Naive thymus-derived CD4-positive, alpha-beta T cell (primary cell): Measurements from ENCODE around the gene DACH1. TPM values are rescaled to one million over a fixed set of nuclear protein-coding genes. Genes with fewer than 3 reads are reported as not detected.

Experiments
- ATAC-seq: fragments of 150-1000 bp; cut with Tn5 transposase; 2 replicates; pipeline ENCODE4 v1.10.0; 2021; ENCODE audit warnings: mild to moderate bottlenecking, moderate library complexity
- CTCF ChIA-PET: fragments of 350-600 bp; sonication (Branson Sonifier 250); formaldehyde crosslinking; loops from one replicate; lab custom pipeline; 2021; ENCODE audit warnings: antibody characterized with exemption; lab: Charles Lee
- POLR2A ChIA-PET: fragments of 350-600 bp; sonication (Branson Sonifier 250); formaldehyde crosslinking; loops from one replicate; lab custom pipeline; 2021; ENCODE audit warnings: antibody characterized with exemption, inconsistent platforms; lab: Charles Lee
- DNase-seq, 9 donors: peaks; one replicate each; pipeline versions ENCODE4 v3.0.0 to v3.0.0-alpha.2; 2020 to 2022; ENCODE audit warnings: mixed read lengths in 1 of 9
- H3K27ac ChIP-seq: one replicate; pipeline ENCODE4 v1.7.0; 2013; ENCODE audit warnings: mild to moderate bottlenecking, low read depth, low read length, moderate library complexity
- H3K27me3 ChIP-seq, 2 donors: one replicate each; pipeline ENCODE4 v1.7.0; 2013; ENCODE audit warnings: low read length in 2 of 2, mild to moderate bottlenecking in 2 of 2, moderate library complexity in 2 of 2; ENCODE audit not compliant: control insufficient read depth in 2 of 2, insufficient read depth in 2 of 2
- H3K36me3 ChIP-seq, 3 experiments: 1 replicate in 2 of 3; 2 replicates in 1 of 3; pipeline ENCODE4 v1.7.0; 2013; ENCODE audit warnings: low read length in 3 of 3, mild to moderate bottlenecking in 3 of 3, moderate library complexity in 1 of 3; ENCODE audit not compliant: insufficient read depth in 3 of 3, control insufficient read depth in 2 of 3
- H3K4me1 ChIP-seq, 2 donors: one replicate each; pipeline ENCODE4 v1.7.0; 2013; ENCODE audit warnings: low read length in 2 of 2, mild to moderate bottlenecking in 2 of 2, moderate library complexity in 1 of 2; ENCODE audit not compliant: control insufficient read depth in 2 of 2, insufficient read depth in 2 of 2
- H3K4me3 ChIP-seq: 2 replicates; pipeline ENCODE4 v1.7.0; 2013; ENCODE audit warnings: mild to moderate bottlenecking, low read length
- H3K9me3 ChIP-seq, 3 experiments: 1 replicate in 2 of 3; 2 replicates in 1 of 3; pipeline ENCODE4 v1.7.0; 2013; ENCODE audit warnings: low read length in 3 of 3; ENCODE audit not compliant: control insufficient read depth in 2 of 3
- H3K27ac Mint-ChIP-seq, 9 donors: one replicate each; pipeline ENCODE4 v1.8.0; 2020 to 2022; ENCODE audit warnings: mixed read lengths in 9 of 9, mild to moderate bottlenecking in 8 of 9, moderate library complexity in 5 of 9, inconsistent platforms in 2 of 9
- H3K27me3 Mint-ChIP-seq, 5 donors: one replicate each; pipeline ENCODE4 v1.8.0; 2021 to 2022; ENCODE audit warnings: mixed read lengths in 5 of 5, mild to moderate bottlenecking in 1 of 5
- H3K36me3 Mint-ChIP-seq, 5 donors: one replicate each; pipeline ENCODE4 v1.8.0; 2020 to 2022; ENCODE audit warnings: mixed read lengths in 5 of 5, mild to moderate bottlenecking in 3 of 5, inconsistent platforms in 1 of 5
- H3K4me1 Mint-ChIP-seq, 7 donors: one replicate each; pipeline ENCODE4 v1.8.0; 2020 to 2022; ENCODE audit warnings: mixed read lengths in 7 of 7, mild to moderate bottlenecking in 3 of 7, inconsistent platforms in 1 of 7
- H3K4me3 Mint-ChIP-seq, 10 donors: one replicate each; pipeline ENCODE4 v1.8.0; 2020 to 2022; ENCODE audit warnings: mild to moderate bottlenecking in 10 of 10, mixed read lengths in 10 of 10, moderate library complexity in 6 of 10, inconsistent platforms in 2 of 10
- H3K9me3 Mint-ChIP-seq, 11 donors: one replicate each; pipeline ENCODE4 v1.8.0; 2020 to 2022; ENCODE audit warnings: mixed read lengths in 11 of 11, mild to moderate bottlenecking in 4 of 11, inconsistent platforms in 1 of 11, moderate library complexity in 1 of 11
- intact Hi-C, 2 donors: fragments of 100-400 bp; cut with micrococcal nuclease; formaldehyde crosslinking; loops; one replicate each; pipeline ENCODE4 v1.15.1; 2023
- polyA plus RNA-seq, 2 donors: library from polyadenylated mRNA; unstranded; fragments of 300-500 nt; fragmentation: Illumina TruSeq; gene quantifications; one replicate each; pipeline ENCODE4 v1.2.3, GENCODE V29; 2021
- total RNA-seq, 6 experiments: library from RNA in 5 of 6; stranded (reverse) in 5 of 6; gene quantifications; 1 replicate in 5 of 6; 2 replicates in 1 of 6; pipeline ENCODE4 v1.2.3 and lab custom pipeline; 2021 to 2026

Gene DACH1
- total and polyA plus RNA-seq, 7 experiments from 2014 or later: 0.20 to 1.7 (median 0.57) TPM; not detected in 1

DNA sequence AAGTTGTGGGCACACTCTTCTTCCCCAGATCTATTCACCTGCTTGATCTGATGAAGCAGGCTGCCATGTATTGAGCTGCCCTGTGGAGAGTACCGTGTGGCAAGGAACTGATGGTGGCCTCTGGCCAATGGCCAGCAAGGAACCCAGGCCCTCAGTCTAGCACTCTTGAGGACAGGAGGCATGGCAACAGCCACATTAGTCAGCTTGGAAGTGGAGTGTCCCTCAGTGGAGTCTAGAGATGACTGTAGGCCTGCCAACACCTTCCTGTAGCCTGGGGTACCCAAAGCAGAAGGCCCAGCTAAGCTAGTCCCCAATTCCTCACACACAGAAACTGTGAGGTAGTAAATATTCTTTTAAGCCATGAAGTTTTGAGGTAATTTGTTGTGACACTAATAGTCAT, 412.5 kb downstream of the DACH1 start:
- H3K4me3 Mint-ChIP-seq: no peak overlapping the region
- no peaks in the 10 kb centered on the region for H3K27me3 Mint-ChIP-seq
- no peaks in the 10 kb centered on the region for H3K36me3 ChIP-seq
- H3K9me3 Mint-ChIP-seq: peaks cover 0 to 2% (median 0%) of the 10 kb centered on the region in 11 donors
- no peak overlapping the region for H3K4me3 ChIP-seq
- intact Hi-C loops: no loop called here
- ChIA-PET CTCF (no interaction called here), POLR2A (no interaction called here)
- no peak for ATAC-seq
- no peak for DNase-seq
- no peaks in the 10 kb centered on the region for H3K4me1 Mint-ChIP-seq
- H3K9me3 ChIP-seq: no peaks in the 10 kb centered on the region
- H3K36me3 Mint-ChIP-seq: no peaks in the 10 kb centered on the region
- no peak overlapping the region for H3K27ac ChIP-seq
- H3K4me1 ChIP-seq: no peaks in the 10 kb centered on the region
- H3K27me3 ChIP-seq: no peaks in the 10 kb centered on the region
- H3K27ac Mint-ChIP-seq: no peak overlapping the region

- ChIA-PET POLR2A (no interaction called here), CTCF (no interaction called here)
- no peaks in the 10 kb centered on the region for H3K27me3 ChIP-seq
- Mint-ChIP-seq H3K27ac (no peak overlapping the region), H3K36me3 (no peaks in the 10 kb centered on the region), H3K4me1 (no peaks in the 10 kb centered on the region), H3K27me3 (no peaks in the 10 kb centered on the region), H3K9me3 (peaks cover 0 to 4% (median 0%) of the 10 kb centered on the region in 11 donors), H3K4me3 (no peak overlapping the region)
- no peak overlapping the region for H3K27ac ChIP-seq
- H3K4me1 ChIP-seq: no peaks in the 10 kb centered on the region
- no peak overlapping the region for H3K4me3 ChIP-seq
- ATAC-seq (no peak), DNase-seq (no peak)
- H3K9me3 ChIP-seq: no peaks in the 10 kb centered on the region
- H3K36me3 ChIP-seq: no peaks in the 10 kb centered on the region
- intact Hi-C loops: no loop called here
These were observed 418.8 kb downstream of the DACH1 start for GRCh38 chr13:71448080-71448630.

DNA sequence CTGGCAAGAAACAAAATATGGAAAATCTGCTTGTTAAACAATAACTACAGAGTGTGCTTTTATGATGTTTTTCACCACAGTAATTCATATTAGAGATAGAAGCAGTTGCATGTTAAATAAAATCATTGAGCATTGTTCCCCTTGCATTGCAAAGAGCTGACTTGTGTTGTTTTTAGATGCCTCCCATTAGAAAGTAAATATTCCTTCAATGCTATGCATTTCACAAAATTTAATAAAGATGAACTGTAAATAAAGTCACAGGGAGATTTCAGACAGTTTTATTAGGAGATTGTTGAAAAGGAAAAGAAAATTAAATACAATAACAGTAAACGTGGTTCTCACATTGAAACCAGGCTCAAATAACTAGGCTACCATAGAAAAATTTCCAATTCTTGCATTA, 429.3 kb downstream of the DACH1 start:
- Mint-ChIP-seq H3K27ac (no peak overlapping the region), H3K27me3 (no peaks in the 10 kb centered on the region)
- POLR2A ChIA-PET: no interaction called here

DNA sequence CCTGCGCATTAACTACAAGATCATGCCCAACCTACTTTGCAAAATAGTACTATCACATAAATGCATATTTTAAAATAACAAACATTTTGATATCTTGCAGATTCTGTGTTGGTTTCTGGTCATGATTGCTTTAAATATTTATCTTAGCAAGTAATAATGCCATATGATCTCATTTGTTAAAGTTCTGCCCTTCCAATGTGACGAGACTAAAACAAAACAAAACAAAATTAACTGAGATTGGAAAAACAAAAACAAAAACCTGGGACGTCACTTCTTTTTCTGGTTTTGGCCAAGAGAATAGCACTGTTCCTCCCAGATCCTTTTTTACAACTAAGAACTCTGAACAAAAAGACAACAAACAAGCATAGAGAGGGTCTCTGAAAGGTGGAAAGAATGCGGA, 436.3 kb downstream of the DACH1 start:
- Mint-ChIP-seq H3K36me3 (no peaks in the 10 kb centered on the region), H3K4me3 (no peak overlapping the region), H3K9me3 (peaks cover 0 to 4% (median 0%) of the 10 kb centered on the region in 11 donors), H3K4me1 (no peaks in the 10 kb centered on the region), H3K27ac (no peak overlapping the region), H3K27me3 (no peaks in the 10 kb centered on the region)
- DNase-seq (no peak), ATAC-seq (no peak)
- intact Hi-C loops: no loop called here
- Histone ChIP-seq H3K27me3 (no peaks in the 10 kb centered on the region), H3K4me1 (no peaks in the 10 kb centered on the region), H3K27ac (no peak overlapping the region), H3K4me3 (no peak overlapping the region), H3K9me3 (no peaks in the 10 kb centered on the region), H3K36me3 (no peaks in the 10 kb centered on the region)
- ChIA-PET CTCF (no interaction called here), POLR2A (no interaction called here)

More for the DNA sequence above, 429.3 kb downstream of the DACH1 start:
- H3K36me3 ChIP-seq: no peaks in the 10 kb centered on the region
- H3K9me3 ChIP-seq: no peaks in the 10 kb centered on the region
- CTCF ChIA-PET: interaction anchor here (0.6 kb wide), 1 partner anchor 56 kb away, joined by 3 read pairs; no protein-coding TSS in a partner anchor
- no peaks in the 10 kb centered on the region for H3K4me1 Mint-ChIP-seq
- intact Hi-C loops: no loop called here
- H3K27ac ChIP-seq: no peak overlapping the region
- DNase-seq (no peak), ATAC-seq (no peak)
- H3K4me1 ChIP-seq: no peaks in the 10 kb centered on the region
- peaks cover 0 to 8% (median 0%) of the 10 kb centered on the region in 11 donors for H3K9me3 Mint-ChIP-seq
- H3K36me3 Mint-ChIP-seq: no peaks in the 10 kb centered on the region
- H3K4me3 Mint-ChIP-seq: no peak overlapping the region
- no peak overlapping the region for H3K4me3 ChIP-seq
- no peaks in the 10 kb centered on the region for H3K27me3 ChIP-seq

DNA sequence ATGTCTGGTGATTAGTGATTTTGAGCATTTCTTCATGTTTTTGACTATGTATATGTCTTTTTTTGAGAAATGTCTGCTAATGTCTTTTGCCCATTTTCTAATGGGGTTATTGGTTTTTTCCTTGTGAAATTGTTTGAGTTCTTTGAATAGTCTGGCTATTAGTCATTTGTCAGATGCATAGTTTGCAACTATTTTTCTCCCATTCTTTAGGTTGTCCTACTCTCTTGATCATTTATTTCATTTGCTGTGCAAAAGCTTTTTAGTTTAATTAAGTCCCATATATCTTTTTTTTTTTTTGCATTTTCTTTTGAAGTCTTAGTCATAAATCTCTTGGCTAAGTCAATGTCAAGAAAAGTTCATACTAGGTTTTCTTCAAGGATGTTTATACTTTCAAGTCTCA, 449.8 kb downstream of the DACH1 start:
- no peak overlapping the region for H3K27ac ChIP-seq
- Mint-ChIP-seq H3K27me3 (no peaks in the 10 kb centered on the region), H3K27ac (no peak overlapping the region), H3K9me3 (peaks cover 0 to 31% (median 3%) of the 10 kb centered on the region in 11 donors), H3K36me3 (no peaks in the 10 kb centered on the region), H3K4me1 (no peaks in the 10 kb centered on the region), H3K4me3 (no peak overlapping the region)
- intact Hi-C loops: no loop called here
- no peaks in the 10 kb centered on the region for H3K4me1 ChIP-seq
- ATAC-seq: no peak
- CTCF ChIA-PET: no interaction called here
- no peak overlapping the region for H3K4me3 ChIP-seq
- DNase-seq: no peak
- no peaks in the 10 kb centered on the region for H3K9me3 ChIP-seq
- no peaks in the 10 kb centered on the region for H3K27me3 ChIP-seq
- POLR2A ChIA-PET: no interaction called here
- H3K36me3 ChIP-seq: no peaks in the 10 kb centered on the region

GRCh38 chr13:71412231-71412630, 454.8 kb downstream of the DACH1 start:
- H3K27ac Mint-ChIP-seq: no peak overlapping the region
- DNase-seq (no peak), ATAC-seq (no peak)
- H3K4me3 Mint-ChIP-seq: no peak overlapping the region
- no peaks in the 10 kb centered on the region for H3K36me3 Mint-ChIP-seq
- H3K4me3 ChIP-seq: no peak overlapping the region
- ChIA-PET CTCF (no interaction called here), POLR2A (no interaction called here)
- H3K9me3 ChIP-seq: no peaks in the 10 kb centered on the region
- H3K9me3 Mint-ChIP-seq: peaks cover 0 to 5% (median 0%) of the 10 kb centered on the region in 11 donors
- no peaks in the 10 kb centered on the region for H3K4me1 Mint-ChIP-seq
- no peaks in the 10 kb centered on the region for H3K36me3 ChIP-seq
- H3K4me1 ChIP-seq: no peaks in the 10 kb centered on the region
- H3K27me3 ChIP-seq: no peaks in the 10 kb centered on the region
- no peak overlapping the region for H3K27ac ChIP-seq
- intact Hi-C loops: no loop called here
- no peaks in the 10 kb centered on the region for H3K27me3 Mint-ChIP-seq

GRCh38 chr13:71408416-71408815, 458.6 kb downstream of the DACH1 start:
- Histone ChIP-seq H3K36me3 (no peaks in the 10 kb centered on the region), H3K4me3 (no peak overlapping the region), H3K9me3 (no peaks in the 10 kb centered on the region), H3K27ac (no peak overlapping the region), H3K4me1 (no peaks in the 10 kb centered on the region), H3K27me3 (no peaks in the 10 kb centered on the region)
- ChIA-PET POLR2A (no interaction called here), CTCF (no interaction called here)
- intact Hi-C loops: no loop called here
- H3K4me1 Mint-ChIP-seq: no peaks in the 10 kb centered on the region
- no peak for ATAC-seq
- no peaks in the 10 kb centered on the region for H3K27me3 Mint-ChIP-seq
- DNase-seq: no peak
- H3K9me3 Mint-ChIP-seq: peaks cover 0 to 12% (median 0%) of the 10 kb centered on the region in 11 donors
- no peak overlapping the region for H3K27ac Mint-ChIP-seq
- H3K4me3 Mint-ChIP-seq: no peak overlapping the region
- no peaks in the 10 kb centered on the region for H3K36me3 Mint-ChIP-seq
